ENCODE data around the gene RAD9B. TPM values are rescaled to one million over a fixed set of nuclear protein-coding genes. Genes with fewer than 3 reads are reported as not detected.
"Not testable (repeated sequence)": the region's sequence is repeated elsewhere in the genome, so short reads cannot be mapped to it uniquely, and the experiment has no call there.

RAD9B gene
- total and polyA plus RNA-seq, 12 donors, result 0.23 to 4.9 (median 1.00) TPM; not detected in 1

GRCh38 chr12:110465024-110465423 is 37.1 kb upstream of the RAD9B start:
- Histone ChIP-seq H3K27ac (no peak overlapping the region), H3K4me1 (peaks cover 7 to 28% (median 24%) of the 10 kb centered on the region in 9 donors), H3K27me3 (no peaks in the 10 kb centered on the region), H3K36me3 (peaks cover 0 to 52% (median 6%) of the 10 kb centered on the region in 9 donors), H3K9me3 (no peaks in the 10 kb centered on the region), H3K4me3 (no peak overlapping the region)
- 90% methylated on average over 2 of the region's 2 CpGs for WGBS, 2 donors
- intact Hi-C loops (cut with DNase I), result loop anchor here in 5 of 10 donors (5.0 to 10.0 kb wide), 4 partner anchors 37 to 420 kb away; partner anchors contain the start of genes RAD9B (in 5 of the 5) and VPS29 (in 5 of the 5)
- TF ChIP-seq CTCF (IDR thresholded peaks at IDR 0.05), result no peak
- no peak for ATAC-seq
- DNase-seq, result no peak

DNA sequence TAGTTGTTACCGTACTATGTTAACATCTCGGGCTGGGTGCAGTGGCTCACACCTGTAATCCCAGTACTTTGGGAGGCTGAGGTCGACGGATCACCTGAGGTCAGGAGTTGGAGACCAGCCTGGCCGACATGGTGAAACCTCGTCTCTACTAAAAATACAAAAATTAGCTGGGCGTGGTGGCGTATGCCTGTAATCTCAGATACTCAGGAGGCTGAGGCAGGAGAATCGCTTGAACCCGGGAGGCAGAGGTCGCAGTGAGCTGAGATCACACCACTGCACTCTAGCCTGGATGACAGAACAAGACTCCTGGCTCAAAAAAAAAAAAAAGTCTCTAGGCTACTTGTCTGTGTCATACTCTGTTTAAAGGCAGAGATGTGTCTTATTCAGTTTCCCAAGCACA is 36.4 kb upstream of the RAD9B start:
- not testable (repeated sequence) for H3K9me3 ChIP-seq, H3K27ac ChIP-seq, ATAC-seq, DNase-seq, H3K27me3 ChIP-seq, H3K4me3 ChIP-seq
- WGBS, 2 donors, result 87 to 92% methylated on average over 11 of the region's 11 CpGs
- intact Hi-C loops (cut with DNase I), result loop anchor here in 5 of 10 donors (5.0 to 10.0 kb wide), 4 partner anchors 37 to 419 kb away; partner anchors contain the start of genes RAD9B (in 5 of the 5) and VPS29 (in 5 of the 5)
- peaks cover 7 to 28% (median 24%) of the 10 kb centered on the region in 9 donors for H3K4me1 ChIP-seq
- H3K36me3 ChIP-seq, result peaks cover 0 to 44% (median 6%) of the 10 kb centered on the region in 9 donors

DNA sequence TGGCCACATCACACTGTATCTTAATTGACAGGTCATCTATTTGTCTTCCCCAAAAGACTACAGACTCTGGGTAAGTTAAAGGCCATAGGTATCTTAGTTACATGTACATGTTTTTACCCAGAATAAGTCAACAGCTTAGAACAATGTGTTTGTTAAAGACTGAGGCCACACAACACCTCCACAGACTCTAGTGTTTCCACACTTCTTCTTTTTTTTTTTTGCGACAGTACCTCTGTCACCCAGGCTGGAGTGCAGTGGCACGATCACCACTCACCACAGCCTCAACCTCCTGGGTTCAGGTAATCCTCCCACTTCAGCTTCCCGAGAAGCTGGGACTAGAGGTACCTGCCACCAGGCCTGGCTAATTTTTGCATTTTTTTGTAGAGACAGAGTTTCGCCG is 35.3 kb upstream of the RAD9B start:
- Histone ChIP-seq H3K27me3 (no peaks in the 10 kb centered on the region), H3K4me3 (peak overlapping the region in 6 of 10 donors; percentile 61 to 90 (median 77)), H3K36me3 (peaks cover 0 to 34% (median 6%) of the 10 kb centered on the region in 9 donors), H3K4me1 (peaks cover 7 to 28% (median 24%) of the 10 kb centered on the region in 9 donors), H3K9me3 (no peaks in the 10 kb centered on the region), H3K27ac (no peak overlapping the region)
- ATAC-seq (no peak), DNase-seq (no peak)
- no peak for TF ChIP-seq CTCF (IDR thresholded peaks at IDR 0.05)
- WGBS, 2 donors, result 72 to 73% methylated on average over 5 of the region's 5 CpGs
- intact Hi-C loops (cut with DNase I), result loop anchor here in 5 of 10 donors (5.0 to 10.0 kb wide), 4 partner anchors 36 to 418 kb away; partner anchors contain the start of genes RAD9B (in 5 of the 5) and VPS29 (in 5 of the 5)

DNA sequence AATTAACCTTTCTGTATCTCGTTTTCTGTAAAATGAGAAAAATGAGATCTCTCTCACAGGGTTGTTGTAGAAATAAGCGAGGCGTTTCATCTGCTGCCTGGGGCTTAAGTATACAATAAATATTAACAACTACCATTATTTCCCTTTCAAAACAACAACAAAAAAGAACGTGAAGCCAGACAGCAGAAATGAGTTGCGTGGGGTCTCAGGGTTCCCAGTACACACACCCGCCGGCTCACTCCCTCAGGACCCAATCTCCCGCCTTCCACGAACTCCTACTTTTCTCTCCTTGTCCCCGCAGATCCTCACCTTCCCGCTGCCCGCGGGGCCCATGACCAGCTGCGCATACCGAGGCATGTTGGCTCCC is 34.3 kb upstream of the RAD9B start:
- TF ChIP-seq CTCF (IDR thresholded peaks at IDR 0.05), result no peak
- Histone ChIP-seq H3K36me3 (peaks cover 0 to 24% (median 6%) of the 10 kb centered on the region in 9 donors), H3K27ac (peak overlapping the region in 8 of 10 donors; percentile 45 to 96 (median 87)), H3K4me1 (peaks cover 7 to 28% (median 24%) of the 10 kb centered on the region in 9 donors), H3K4me3 (peak overlapping the region; percentile 56 to 90 (median 77)), H3K27me3 (no peaks in the 10 kb centered on the region), H3K9me3 (no peaks in the 10 kb centered on the region)
- ATAC-seq (no peak), DNase-seq (no peak)
- 0% methylated on average over 15 of the region's 15 CpGs for WGBS, 2 donors
- intact Hi-C loops (cut with DNase I), result loop anchor here in 7 of 10 donors (2.0 to 10.0 kb wide), 6 partner anchors 33 to 417 kb away; partner anchors contain the start of genes RAD9B (in 6 of the 7) and VPS29 (in 6 of the 7)
